ENCODE results near the gene LEFTY2.
"Not testable (repeated sequence)": the region's sequence is repeated elsewhere in the genome, so short reads cannot be mapped to it uniquely, and the experiment has no call there.

LEFTY2 gene

GRCh38 chr1:225931270-225932136, 9.5 kb downstream of the LEFTY2 start:
- DNase-seq (ENCODE audit: low read depth in 1 of 2, low spot score in 1 of 2) = no peak

DNA sequence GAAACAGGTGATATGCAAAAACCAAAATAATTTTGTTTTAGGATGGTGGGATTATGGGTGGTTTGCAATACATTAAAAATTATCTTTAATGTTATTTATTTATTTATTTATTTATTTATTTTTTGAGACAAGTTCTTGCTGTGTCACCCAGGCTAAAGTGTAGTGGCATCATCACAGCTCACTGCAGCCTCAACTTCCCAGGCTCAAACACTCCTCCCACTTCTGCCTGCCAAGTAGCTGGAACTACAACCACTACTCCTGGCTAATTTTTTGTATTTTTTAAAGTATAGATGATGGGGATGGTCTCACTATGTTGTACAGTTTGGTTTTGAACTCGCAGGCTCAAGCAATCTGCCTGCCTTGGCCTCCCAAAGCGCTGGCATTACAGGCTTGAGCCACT, 10.5 kb downstream of the LEFTY2 start:
- no peak for DNase-seq (ENCODE audit: low read depth in 1 of 2, low spot score in 1 of 2)

DNA sequence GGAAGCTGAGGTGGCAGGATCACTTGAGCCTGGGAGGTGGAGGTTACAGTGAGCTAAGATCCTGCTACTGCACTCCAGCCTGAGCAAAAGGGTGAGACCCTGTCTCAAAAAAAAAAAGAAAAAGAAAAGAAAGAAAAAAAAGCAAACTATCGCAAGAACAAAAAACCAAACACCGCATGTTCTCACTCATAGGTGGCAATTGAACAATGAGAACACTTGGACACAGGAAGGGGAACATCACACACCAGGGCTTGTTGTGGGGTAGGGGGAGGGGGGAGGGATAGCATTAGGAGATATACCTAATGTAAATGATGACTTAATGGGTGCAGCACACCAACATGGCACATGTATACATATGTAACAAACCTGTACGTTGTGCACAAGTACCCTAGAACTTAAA, 11.6 kb downstream of the LEFTY2 start:
- DNase-seq (ENCODE audit: low read depth in 1 of 2, low spot score in 1 of 2) = not testable (repeated sequence)

GRCh38 chr1:225928186-225929175, 12.5 kb downstream of the LEFTY2 start:
- DNase-seq (ENCODE audit: low read depth in 1 of 2, low spot score in 1 of 2) = no peak

DNA sequence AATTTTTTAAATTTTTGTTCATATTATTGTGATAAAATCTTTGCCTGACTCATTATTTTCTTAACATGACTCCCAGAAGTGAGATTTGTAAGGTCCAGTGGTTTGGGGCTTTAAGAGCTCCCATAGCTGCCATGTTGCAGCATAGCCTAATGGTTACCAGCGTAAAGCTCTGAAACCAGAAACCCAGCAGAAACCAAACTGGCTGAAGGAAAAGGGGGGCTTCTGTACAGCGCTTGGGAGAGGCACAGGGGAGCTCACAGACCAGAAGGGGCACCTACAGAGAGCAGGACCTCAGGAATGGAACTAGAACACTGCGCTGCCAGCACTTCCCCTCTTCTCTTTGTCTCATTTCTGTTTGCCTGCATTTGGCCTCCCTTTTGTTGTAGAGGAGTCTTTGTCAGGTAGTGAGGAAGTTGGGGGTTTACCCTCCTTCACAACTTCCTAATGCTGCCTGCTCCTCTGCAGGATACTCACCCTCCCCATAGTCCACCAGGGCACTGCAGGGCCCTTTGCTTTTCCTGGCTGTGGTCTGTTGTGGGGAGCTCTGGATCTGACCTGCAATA, 14.4 kb downstream of the LEFTY2 start:
- DNase-seq (ENCODE audit: low read depth in 1 of 2, low spot score in 1 of 2) = no peak

- peak; percentile 89 to 92 for DNase-seq (ENCODE audit: low read depth in 1 of 2, low spot score in 1 of 2)
Measured at GRCh38 chr1:225923692-225924555, 17.1 kb downstream of the LEFTY2 start, which contains the start of gene PYCR2. PYCR2 (minus strand) TSS chr1:225924250; CDS start chr1:225924110, 140 bp downstream.

GRCh38 chr1:225923381-225923691, 17.7 kb downstream of the LEFTY2 start:
- DNase-seq (ENCODE audit: low read depth in 1 of 2, low spot score in 1 of 2) = no peak

GRCh38 chr1:225921734-225922709, 19.0 kb downstream of the LEFTY2 start:
- DNase-seq (ENCODE audit: low read depth in 1 of 2, low spot score in 1 of 2) = no peak

DNA sequence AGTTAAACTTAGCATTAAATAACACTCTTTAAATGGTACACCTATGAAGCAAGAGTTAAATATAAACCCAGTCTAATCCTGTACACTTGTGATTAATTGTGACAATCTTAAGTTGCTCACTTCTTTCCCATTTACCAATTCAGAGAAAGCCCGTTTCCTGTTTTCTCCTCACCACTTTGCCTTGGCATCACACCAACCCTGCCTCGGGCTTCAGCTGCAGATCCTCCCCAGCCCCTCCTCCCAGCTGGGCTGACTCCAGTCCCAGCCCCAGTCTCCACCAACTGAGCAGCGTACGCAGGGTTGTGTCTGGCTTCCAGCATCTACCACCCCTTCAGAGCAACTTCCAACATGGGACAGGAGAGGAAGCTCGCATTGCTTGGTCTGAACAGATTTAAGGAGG, 21.1 kb downstream of the LEFTY2 start:
- DNase-seq (ENCODE audit: low read depth in 1 of 2, low spot score in 1 of 2) = no peak

DNA sequence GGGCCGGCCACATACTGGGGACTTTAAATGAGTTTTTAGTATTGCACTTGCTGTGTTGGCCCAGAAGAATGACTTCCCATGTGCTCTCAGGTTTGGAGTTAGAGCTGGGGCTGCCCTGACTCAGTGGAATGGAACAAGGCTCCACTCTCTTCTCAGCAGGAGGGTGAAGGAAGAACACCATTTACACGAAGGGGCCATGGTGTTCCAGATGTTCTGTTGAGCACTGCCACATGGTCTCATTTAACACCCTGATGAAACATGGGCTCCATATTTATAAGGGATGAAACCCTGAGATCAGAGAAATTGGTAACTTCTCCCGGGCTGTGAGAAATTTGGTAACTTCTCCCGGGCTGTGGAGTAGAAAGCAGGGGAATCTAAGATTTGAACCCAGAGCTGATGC, 22.7 kb downstream of the LEFTY2 start:
- DNase-seq (ENCODE audit: low read depth in 1 of 2, low spot score in 1 of 2) = no peak

DNA sequence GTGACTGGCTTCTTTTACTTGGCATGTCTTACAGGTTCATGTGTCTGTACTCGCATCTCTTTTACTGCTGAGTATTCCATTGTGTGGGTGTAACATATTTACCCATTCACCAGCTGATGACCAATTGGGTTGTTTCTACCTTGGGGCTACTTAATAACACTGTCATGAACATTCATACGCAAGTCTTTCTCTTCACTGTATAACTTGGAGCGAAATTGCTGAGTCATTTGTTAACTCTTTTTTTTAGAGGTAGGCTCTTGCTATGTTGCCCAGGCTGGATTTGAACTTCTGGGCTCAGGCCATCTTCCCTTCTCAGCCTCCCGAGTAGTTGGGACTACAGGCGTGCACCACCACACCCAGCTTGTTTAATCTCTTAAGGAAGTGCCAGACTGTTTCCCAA, 23.5 kb downstream of the LEFTY2 start:
- DNase-seq (ENCODE audit: low read depth in 1 of 2, low spot score in 1 of 2) = no peak

- no peak for DNase-seq (ENCODE audit: low read depth in 1 of 2, low spot score in 1 of 2)
Measured at GRCh38 chr1:225917101-225917500, 23.9 kb downstream of the LEFTY2 start.

DNA sequence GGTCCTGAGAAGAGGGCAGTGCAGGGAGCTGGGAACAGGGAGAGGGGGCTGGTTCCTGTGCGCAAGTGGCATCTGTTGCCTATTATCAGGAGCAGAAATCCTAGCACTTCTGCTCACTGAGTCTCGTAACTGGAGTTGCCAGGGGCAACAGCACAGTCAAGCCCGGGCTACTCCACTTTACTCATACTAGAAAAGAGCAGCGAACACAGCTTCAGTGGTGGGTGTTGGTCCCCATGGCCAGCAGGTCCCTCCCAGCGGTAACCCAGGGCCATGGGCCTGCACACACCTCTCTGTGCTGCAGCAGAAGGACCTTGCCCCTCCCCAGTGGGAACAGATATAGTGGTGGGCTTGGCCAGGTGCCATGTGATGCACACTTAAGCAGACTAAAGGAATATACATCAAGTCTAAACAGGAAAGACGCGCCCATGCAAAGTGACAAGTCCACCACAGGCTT, 25.5 kb downstream of the LEFTY2 start:
- no peak for DNase-seq (ENCODE audit: low read depth in 1 of 2, low spot score in 1 of 2)

- DNase-seq (ENCODE audit: low read depth in 1 of 2, low spot score in 1 of 2) = no peak
Measured at GRCh38 chr1:225914947-225915346, 26.1 kb downstream of the LEFTY2 start.

- no peak for DNase-seq (ENCODE audit: low read depth in 1 of 2, low spot score in 1 of 2)
Measured at GRCh38 chr1:225914391-225914790, 26.6 kb downstream of the LEFTY2 start.

DNA sequence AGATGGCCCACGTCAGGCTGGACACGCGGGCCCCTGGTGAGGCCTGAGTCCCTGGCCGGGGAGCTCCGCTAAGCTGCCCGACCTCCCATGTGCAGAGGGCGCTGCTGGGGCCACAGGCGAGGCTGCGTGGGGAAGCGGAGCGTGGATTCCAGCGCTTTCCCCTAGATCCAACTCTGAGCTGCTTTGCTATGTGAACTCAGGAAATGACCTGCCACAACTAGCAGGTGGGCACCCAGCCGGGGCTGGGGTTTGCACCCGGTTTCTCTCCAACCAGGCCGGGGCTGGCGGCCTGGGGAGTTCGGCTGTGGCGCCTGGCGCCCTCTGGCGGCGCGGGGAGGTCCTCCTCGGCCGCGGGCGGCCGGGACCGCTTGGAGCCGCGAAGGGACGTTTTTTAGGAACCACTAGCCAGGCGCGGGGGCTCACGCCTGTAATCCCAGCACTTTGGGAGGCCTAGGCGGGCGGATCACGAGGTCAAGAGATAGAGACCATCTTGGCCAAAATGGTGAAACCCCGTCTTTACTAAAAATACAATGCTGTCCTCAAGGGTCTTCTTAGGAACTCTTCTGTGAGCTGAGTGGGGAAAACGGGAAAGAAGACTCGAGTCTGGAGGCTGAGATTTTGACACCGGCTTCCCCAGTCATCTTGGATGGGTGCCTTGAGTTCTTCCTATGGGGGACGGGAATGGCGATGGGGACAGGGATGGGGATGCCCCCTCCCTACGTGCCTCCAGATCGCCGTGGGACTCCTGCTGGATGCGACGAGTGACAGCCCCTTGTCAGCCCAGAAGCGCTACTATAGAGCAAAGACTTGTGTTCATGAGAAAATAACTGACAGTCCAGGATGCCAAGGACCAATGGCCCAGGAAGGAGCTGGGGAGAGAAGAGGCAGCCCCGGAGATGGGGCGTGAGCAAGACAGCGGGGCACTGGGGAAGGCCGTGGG, 29.6 kb downstream of the LEFTY2 start:
- peak; percentile 50 to 68 for DNase-seq (ENCODE audit: low read depth in 1 of 2, low spot score in 1 of 2)

DNA sequence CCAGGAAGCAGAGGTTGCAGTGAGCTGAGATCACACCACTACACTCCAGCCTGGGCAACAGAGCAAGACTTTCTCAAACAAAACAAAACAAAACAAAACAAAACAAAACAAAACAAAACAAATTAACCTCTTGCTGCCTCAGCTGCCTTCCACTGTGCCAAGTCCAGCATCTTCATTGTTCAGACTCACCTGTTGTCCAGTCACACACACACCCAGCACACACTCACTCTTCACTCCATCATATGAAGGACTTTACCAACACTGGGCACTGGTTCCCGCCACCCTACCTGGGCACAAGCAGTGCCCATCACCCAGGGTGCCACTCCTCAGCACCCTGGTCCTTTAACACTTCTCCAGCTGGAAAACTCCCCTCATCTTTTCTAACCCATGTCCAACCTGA, 31.5 kb downstream of the LEFTY2 start:
- no peak for DNase-seq (ENCODE audit: low read depth in 1 of 2, low spot score in 1 of 2)

DNA sequence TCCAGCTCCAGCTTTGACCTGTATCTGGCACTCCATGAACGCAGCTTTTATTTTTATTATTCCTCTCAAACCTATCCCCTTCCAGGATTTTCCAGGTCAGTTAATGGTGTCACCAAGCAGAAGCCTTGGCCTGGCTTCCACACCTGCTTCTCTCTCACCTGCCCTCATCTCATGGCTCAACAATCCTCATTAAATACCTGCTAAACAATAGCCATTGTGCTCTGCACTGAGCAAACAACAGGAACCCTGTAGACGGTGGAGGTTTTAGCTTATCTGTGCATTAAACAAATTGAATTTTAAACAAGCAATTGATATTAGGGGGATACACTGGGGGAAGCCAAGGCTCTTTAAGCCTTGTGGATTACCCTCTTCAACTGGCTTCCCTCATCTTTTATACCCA, 32.2 kb downstream of the LEFTY2 start:
- DNase-seq (ENCODE audit: low read depth in 1 of 2, low spot score in 1 of 2) = no peak

All from stimulated activated CD4-positive, alpha-beta T cell treated with anti-CD3 and anti-CD28 coated beads, Interleukin-15, amount 100 ng/mL, for 1 hour (primary cell).